GM19467 (cell line): Measurements from ENCODE around the gene SYPL1.

Experiments used
- ATAC-seq: cut with Tn5 transposase; IDR thresholded peaks from one replicate; pipeline ENCODE4 v1.9.1; 2021; ENCODE audit warnings: mild to moderate bottlenecking, moderate library complexity; ENCODE audit not compliant: unreplicated experiment

The SYPL1 gene

DNA sequence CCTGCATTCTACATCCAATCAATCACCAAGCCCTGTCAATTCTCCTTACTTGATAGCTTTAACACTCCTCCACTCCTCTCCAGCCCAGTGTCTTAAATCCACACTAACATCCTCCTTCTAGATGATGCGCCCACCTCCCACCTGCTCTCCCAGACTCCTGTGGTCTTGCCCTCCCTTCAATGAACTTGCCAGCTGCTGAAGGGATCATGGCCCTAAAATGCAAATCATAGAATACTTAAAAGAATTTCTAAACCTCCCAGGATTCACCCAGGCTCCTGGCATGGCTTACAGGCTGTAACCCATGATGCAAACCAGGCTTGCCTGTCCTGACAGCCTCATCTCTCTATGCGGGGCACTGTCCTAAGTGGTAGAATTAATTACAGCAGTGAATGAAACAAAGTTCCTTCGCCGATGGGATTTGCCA is 43.6 kb downstream of the SYPL1 start:
- no peak for ATAC-seq

DNA sequence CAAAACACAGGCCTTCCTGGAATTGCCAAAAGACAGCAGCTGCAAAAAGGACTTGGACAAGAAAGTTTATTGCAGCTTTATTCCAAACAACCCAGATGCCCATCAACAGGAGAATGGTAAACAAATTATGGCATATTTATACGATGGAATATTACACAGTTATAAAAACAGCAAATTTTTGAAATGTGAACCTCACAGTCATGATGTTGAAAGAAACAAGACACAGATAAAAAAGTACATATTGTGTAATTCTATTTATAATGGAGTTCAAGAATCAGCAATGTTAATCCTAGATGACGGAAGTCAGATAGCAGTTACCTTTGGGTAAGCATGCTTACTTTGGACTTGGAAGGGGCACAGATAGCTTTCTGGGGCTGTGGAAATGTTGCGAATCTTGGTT is 44.4 kb downstream of the SYPL1 start:
- no peak for ATAC-seq

GRCh38 chr7:106065575-106066500 is 46.3 kb downstream of the SYPL1 start:
- ATAC-seq: no peak

- ATAC-seq: no peak
Observed at GRCh38 chr7:106064771-106065574, 47.1 kb downstream of the SYPL1 start.

DNA sequence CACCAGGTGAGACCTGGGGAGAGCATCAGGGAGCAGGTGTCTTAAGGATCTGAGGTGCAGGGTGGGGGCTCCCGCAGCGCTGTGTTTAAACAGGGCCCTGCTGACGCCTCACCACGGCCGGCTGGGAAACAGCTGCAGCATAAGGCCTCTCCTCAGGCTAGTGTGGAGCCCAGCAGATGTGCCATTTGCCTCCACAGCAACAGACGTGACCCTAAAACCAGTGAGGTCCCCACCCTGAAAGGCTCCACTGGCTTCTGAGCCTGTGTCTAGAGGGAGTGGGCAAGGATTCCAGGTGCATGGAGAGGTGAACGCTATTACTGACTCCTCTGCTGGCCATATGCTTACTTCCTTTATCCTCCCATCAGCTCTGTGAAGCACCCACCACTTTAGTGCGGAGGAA is 47.8 kb downstream of the SYPL1 start:
- ATAC-seq: no peak

DNA sequence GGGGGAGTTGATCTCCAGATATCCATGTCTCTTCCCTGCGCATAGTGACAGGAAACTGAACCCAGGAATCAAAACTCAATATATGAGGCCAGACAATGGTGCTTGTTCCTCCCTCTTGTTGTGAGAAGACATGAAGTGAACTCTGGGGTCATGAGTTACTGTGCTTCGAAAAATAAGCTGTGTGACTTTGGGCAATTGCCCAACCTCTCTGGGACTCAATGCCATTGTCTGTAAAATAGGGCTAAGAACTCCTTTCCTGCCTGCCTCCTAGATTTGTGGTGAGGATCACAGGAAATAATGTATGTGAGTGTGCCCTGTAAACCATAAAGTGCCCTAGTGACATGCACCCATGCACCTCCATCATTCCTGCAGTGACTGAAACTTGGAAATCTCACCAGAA is 48.4 kb downstream of the SYPL1 start:
- no peak for ATAC-seq

- no peak for ATAC-seq
Observed at GRCh38 chr7:106063024-106063423, 49.1 kb downstream of the SYPL1 start.

DNA sequence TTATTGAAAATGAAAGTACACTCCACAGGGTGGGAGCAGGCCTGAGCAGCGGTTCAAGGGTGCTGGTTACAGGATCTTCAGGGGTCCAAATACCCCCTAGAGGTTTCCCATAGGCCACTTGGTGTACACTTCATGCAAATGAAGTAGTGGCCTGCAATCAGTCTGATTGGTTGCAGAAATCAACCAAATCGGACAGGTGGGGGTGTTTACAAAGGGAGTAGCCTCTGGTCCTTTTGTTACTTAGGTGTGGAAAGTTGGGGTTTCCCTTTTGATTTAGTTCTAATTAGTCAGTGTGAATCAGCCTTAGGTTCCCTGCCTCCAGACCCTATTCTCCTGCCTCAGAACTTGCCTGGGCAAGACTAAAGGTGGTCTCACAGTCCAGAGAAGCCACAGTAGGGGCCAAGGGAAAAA is 49.6 kb downstream of the SYPL1 start:
- ATAC-seq: no peak

GRCh38 chr7:106062006-106062405 is 50.1 kb downstream of the SYPL1 start:
- ATAC-seq: no peak

- ATAC-seq: peak; percentile 31
Observed at GRCh38 chr7:106061301-106061979, 50.7 kb downstream of the SYPL1 start.

DNA sequence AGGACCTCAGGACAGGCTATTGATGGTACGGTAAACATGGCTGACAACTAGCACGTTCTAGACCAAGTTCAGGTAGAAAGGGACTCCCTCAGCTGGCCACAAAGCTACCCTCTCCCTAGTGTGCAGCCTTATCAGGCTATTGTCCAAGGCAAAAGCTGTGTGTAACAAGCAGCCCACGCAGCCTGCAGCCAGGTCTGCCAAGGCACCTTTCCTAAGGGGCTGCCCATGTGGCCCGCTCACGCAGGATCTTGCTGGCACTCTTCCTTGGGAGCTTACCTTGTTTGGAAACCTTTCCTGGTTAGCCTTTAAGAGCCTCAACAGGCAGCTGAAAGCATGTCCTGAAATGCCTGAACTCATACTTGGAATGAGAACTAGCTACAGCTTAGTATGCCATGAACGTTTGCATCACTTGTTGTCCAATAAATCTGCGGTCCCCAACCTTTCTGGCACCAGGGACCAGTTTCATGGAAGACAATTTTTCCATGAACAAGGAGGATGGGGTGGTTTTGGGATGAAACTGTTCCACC is 51.7 kb downstream of the SYPL1 start:
- ATAC-seq: no peak

- no peak for ATAC-seq
Observed at GRCh38 chr7:106059556-106059955, 52.6 kb downstream of the SYPL1 start.

GRCh38 chr7:106058928-106059324 is 53.2 kb downstream of the SYPL1 start:
- no peak for ATAC-seq

- ATAC-seq: peak; percentile 53
Observed at GRCh38 chr7:106057962-106058927, 53.9 kb downstream of the SYPL1 start.

GRCh38 chr7:106057204-106057961 is 54.7 kb downstream of the SYPL1 start:
- no peak for ATAC-seq

DNA sequence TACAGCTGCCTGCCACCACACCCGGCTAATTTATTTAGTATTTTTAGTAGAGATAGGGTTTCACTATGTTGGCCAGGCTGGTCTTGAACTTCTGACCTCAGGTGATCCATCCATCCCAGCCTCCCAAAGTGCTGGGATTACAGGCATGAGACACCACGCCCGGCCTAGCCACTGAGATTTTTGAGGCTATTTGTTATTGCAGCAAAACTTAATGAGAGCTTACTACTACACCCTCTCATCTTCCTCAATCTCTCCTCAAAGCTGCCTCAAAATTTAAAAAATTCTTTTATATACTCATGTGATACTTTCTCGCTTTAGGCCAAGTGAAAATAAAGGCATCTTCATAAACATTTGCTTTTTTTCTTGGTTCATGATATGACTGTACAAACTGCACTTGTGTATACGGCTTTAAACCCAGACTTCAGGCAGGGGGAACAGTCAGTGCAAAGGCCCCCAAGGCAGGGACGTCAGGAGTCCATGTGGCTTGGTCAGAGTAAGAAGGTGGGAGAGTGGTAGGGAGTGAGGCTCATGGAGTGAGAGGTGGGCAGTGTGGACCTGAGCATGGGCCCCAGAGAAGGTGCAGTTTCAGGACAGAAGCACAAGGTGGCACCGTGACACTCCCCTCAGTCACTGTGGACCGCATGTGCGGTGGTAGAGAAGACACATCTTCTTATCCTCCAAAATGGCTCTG is 55.5 kb downstream of the SYPL1 start:
- peak; percentile 38 for ATAC-seq

- no peak for ATAC-seq
Observed at GRCh38 chr7:106054971-106055532, 57.1 kb downstream of the SYPL1 start.
